Measurements from ENCODE around the gene DGKE.

DGKE gene

GRCh38 chr17:56917559-56918296, 83.8 kb downstream of the DGKE start:
- no peak for DNase-seq (ENCODE audit: low spot score)

DNA sequence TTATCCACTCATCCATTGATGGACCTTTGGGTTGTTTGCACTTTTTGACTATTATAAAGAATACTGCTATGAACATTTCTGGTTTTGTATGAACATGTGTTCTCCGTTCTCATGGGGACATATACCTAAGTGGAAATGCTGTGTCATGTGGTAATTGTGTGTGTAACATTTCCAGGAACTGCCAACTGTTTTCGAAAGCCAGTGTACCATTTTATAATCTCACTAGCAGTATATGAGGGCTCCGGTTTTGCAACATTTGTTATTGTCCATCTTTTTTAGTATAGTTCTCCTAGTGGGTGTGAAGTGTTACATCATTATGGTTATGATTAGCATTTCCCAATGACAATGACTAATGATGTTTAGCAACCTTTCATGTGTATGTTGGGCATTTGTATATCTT, 85.0 kb downstream of the DGKE start:
- no peak for DNase-seq (ENCODE audit: low spot score)
